DOHH2 (cell line): ENCODE data around the gene KAT8.

Experiments
- H3F3A ChIP-seq: fragments of 200-600 bp; sonication (generic), shearing (Covaris generic); 2 replicates; pipeline ENCODE4 v1.6.0; 2016; ENCODE audit warnings: antibody characterized with exemption, mild to moderate bottlenecking; ENCODE audit not compliant: control insufficient read depth, insufficient read depth
- H3K27ac ChIP-seq: fragments of 200-600 bp; sonication (generic); 2 replicates; pipeline ENCODE4 v1.5.1; 2014; ENCODE audit warnings: low read depth, mild to moderate bottlenecking, low read length, moderate library complexity
- H3K27me3 ChIP-seq: fragments of 200-600 bp; sonication (generic); 2 replicates; pipeline ENCODE4 v1.6.1; 2014; ENCODE audit warnings: mild to moderate bottlenecking, low read length, mixed read lengths; ENCODE audit not compliant: control insufficient read depth
- H3K36me3 ChIP-seq: fragments of 200-600 bp; sonication (generic); 2 replicates; pipeline ENCODE4 v1.6.1; 2014; ENCODE audit warnings: mild to moderate bottlenecking, low read length, moderate library complexity, mixed read lengths; ENCODE audit not compliant: control insufficient read depth
- H3K4me1 ChIP-seq: fragments of 200-600 bp; sonication (generic); 2 replicates; pipeline ENCODE4 v1.6.1; 2014; ENCODE audit warnings: mild to moderate bottlenecking, low read length, mixed read lengths; ENCODE audit not compliant: control insufficient read depth
- H3K4me2 ChIP-seq: fragments of 200-600 bp; sonication (generic); 2 replicates; pipeline ENCODE4 v1.6.0; 2014; ENCODE audit warnings: mild to moderate bottlenecking, low read length, moderate library complexity
- H3K4me3 ChIP-seq: fragments of 200-600 bp; sonication (generic); 2 replicates; pipeline ENCODE4 v1.5.1; 2014; ENCODE audit warnings: mild to moderate bottlenecking, low read length, mixed read lengths
- H3K79me2 ChIP-seq: fragments of 200-600 bp; sonication (generic); 2 replicates; pipeline ENCODE4 v1.6.1; 2014; ENCODE audit warnings: mild to moderate bottlenecking, low read length, mixed read lengths; ENCODE audit not compliant: control insufficient read depth
- H3K9me2 ChIP-seq: fragments of 200-600 bp; sonication (generic); replicated peaks from 2 replicates; pipeline ENCODE4 v1.6.1; 2014; ENCODE audit warnings: mild to moderate bottlenecking, low read length, mixed read lengths; ENCODE audit not compliant: control insufficient read depth
- H3K9me3 ChIP-seq: fragments of 200-600 bp; sonication (generic); 2 replicates; pipeline ENCODE4 v1.6.1; 2014; ENCODE audit warnings: antibody characterized with exemption, low read length, mixed read lengths; ENCODE audit not compliant: control insufficient read depth, insufficient read depth
- H4K20me1 ChIP-seq: fragments of 200-600 bp; sonication (generic); 2 replicates; pipeline ENCODE4 v1.6.0; 2014; ENCODE audit warnings: low read depth, mild to moderate bottlenecking, antibody characterized with exemption, low read length, moderate library complexity; ENCODE audit not compliant: control insufficient read depth, insufficient read depth
- EZH2phosphoT487 ChIP-seq: fragments of 200-600 bp; sonication (generic); IDR thresholded peaks from 2 replicates; pipeline ENCODE4 v1.6.1; 2017; ENCODE audit warnings: borderline replicate concordance, mild to moderate bottlenecking, antibody characterized with exemption, low read length, moderate library complexity, mixed read lengths
- TF ChIP-seq, protein P1 (sequence below): fragments of 200-600 bp; sonication (generic); IDR thresholded peaks from one replicate; pipeline ENCODE4 v1.5.1; 2014; ENCODE audit warnings: antibody characterized with exemption, mild to moderate bottlenecking, low read depth, low read length; ENCODE audit not compliant: poor library complexity, severe bottlenecking

KAT8 gene

DNA sequence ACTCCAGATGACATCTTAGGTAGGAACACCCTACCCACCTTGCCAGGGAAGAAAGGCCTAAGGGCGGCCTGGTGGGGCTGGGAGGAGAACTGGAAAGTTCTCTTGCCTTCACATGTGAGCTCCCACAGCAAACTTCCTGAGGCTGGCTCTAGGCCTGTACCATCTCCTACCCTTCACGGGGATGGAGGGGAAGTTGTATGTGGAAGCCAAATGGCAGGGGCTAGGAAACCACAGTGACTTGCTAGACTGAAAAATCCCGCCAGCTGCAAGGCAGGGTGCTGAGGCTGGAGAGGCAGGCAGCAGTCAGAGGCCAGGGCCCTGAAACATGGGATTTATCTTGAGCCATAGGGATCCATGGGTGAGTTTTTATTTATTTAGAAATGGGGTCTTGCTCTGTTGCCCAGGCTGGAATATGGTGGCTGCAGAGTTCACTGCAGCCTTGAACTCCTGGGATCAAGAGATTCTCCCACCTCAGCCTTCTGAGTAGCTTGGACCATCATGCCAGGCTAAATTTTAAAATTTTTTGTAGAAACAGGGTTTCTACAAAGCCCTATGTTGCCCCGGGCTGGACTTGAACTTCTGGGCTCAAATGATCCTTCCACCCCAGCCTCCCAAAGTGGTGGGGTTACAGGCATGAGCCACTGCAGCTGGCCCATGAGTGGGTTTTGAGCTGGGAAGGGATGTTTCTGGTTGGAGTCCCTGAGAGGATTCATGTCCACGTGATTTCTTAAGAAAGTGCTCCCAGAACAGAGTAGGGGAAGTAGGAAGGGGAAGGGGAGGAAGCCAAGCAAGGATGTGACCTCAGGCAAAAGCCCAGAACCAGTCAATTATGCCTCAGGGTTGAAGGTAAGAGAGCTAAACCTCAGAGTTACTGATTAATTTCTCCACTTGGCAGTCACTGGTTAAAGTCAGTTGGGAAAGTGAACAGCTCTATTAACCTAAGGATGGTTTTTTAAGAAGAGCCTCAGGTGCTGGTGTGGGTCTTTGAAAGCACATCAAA lies 4.0 kb upstream of the KAT8 start:
- H3K4me2 ChIP-seq, result no peak overlapping the region
- H4K20me1 ChIP-seq, result peaks cover 4% of the 10 kb centered on the region; the same call in 1 of the 2 replicates
- no peak overlapping the region for H3K27ac ChIP-seq
- peaks cover 35% of the 10 kb centered on the region for H3K79me2 ChIP-seq
- peaks cover 48% of the 10 kb centered on the region for H3K36me3 ChIP-seq
- H3K4me1 ChIP-seq, result peaks cover 20% of the 10 kb centered on the region
- H3K27me3 ChIP-seq, result no peaks in the 10 kb centered on the region
- TF ChIP-seq, protein P1, sequence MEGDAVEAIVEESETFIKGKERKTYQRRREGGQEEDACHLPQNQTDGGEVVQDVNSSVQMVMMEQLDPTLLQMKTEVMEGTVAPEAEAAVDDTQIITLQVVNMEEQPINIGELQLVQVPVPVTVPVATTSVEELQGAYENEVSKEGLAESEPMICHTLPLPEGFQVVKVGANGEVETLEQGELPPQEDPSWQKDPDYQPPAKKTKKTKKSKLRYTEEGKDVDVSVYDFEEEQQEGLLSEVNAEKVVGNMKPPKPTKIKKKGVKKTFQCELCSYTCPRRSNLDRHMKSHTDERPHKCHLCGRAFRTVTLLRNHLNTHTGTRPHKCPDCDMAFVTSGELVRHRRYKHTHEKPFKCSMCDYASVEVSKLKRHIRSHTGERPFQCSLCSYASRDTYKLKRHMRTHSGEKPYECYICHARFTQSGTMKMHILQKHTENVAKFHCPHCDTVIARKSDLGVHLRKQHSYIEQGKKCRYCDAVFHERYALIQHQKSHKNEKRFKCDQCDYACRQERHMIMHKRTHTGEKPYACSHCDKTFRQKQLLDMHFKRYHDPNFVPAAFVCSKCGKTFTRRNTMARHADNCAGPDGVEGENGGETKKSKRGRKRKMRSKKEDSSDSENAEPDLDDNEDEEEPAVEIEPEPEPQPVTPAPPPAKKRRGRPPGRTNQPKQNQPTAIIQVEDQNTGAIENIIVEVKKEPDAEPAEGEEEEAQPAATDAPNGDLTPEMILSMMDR, result no peak
- no peak for TF ChIP-seq EZH2phosphoT487
- no peaks in the 10 kb centered on the region for H3K9me3 ChIP-seq
- H3K4me3 ChIP-seq, result no peak overlapping the region
- H3K9me2 ChIP-seq, result no peaks in the 10 kb centered on the region
- H3F3A ChIP-seq, result peaks cover 9% of the 10 kb centered on the region

DNA sequence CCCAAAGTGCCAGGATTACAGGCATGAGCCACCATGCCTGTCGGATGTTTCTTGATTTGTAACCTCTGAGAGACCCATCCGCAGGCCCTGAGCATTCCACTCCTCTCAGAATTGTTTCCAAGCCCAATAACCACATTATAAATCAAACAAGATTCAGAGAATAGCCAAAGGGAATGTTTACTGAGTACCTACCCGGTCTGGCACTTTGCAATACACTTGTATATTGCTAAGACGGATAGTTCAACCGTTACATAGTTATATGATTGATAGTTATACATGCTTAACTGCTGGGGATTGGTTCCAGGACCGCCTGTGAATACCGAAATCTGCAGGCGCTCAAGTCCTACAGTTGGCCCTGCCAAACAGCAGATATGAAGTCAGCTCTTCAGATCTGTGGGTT lies 3.0 kb upstream of the KAT8 start:
- Histone ChIP-seq H3K4me1 (peaks cover 19% of the 10 kb centered on the region), H3K27me3 (no peaks in the 10 kb centered on the region), H3F3A (peaks cover 9% of the 10 kb centered on the region), H3K79me2 (peaks cover 35% of the 10 kb centered on the region), H3K9me3 (no peaks in the 10 kb centered on the region), H4K20me1 (peaks cover 9% of the 10 kb centered on the region; the same call in 1 of the 2 replicates), H3K4me3 (no peak overlapping the region), H3K9me2 (no peaks in the 10 kb centered on the region), H3K4me2 (no peak overlapping the region), H3K36me3 (peaks cover 55% of the 10 kb centered on the region), H3K27ac (no peak overlapping the region)
- no peak for TF ChIP-seq EZH2phosphoT487
- TF ChIP-seq, protein P1, result no peak

GRCh38 chr16:31118223-31119155 lies 1.0 kb downstream of the KAT8 start:
- Histone ChIP-seq H3K4me3 (peak overlapping the region; percentile 77), H3K9me2 (no peaks in the 10 kb centered on the region), H3K27me3 (no peaks in the 10 kb centered on the region), H3K9me3 (no peaks in the 10 kb centered on the region), H4K20me1 (peaks cover 9% of the 10 kb centered on the region; the same call in 1 of the 2 replicates), H3K4me2 (peak overlapping the region; percentile 78), H3F3A (peaks cover 4% of the 10 kb centered on the region), H3K79me2 (peaks cover 42% of the 10 kb centered on the region), H3K36me3 (peaks cover 42% of the 10 kb centered on the region), H3K27ac (no peak overlapping the region), H3K4me1 (peaks cover 17% of the 10 kb centered on the region)
- TF ChIP-seq EZH2phosphoT487, result no peak
- TF ChIP-seq, protein P1, result no peak
